WERI-Rb-1 (cell line): ENCODE measurements around the gene AREL1.

Experiments
- DNase-seq: peaks from one replicate; pipeline ENCODE4 v3.0.0-alpha.2; 2020
- H3K27ac ChIP-seq: fragments of 250-450 bp; sonication (Bioruptor Pico); 2 replicates; pipeline ENCODE4 v1.5.1; 2020; ENCODE audit warnings: mild to moderate bottlenecking, moderate library complexity
- H3K27me3 ChIP-seq: fragments of 250-450 bp; sonication (Bioruptor Pico); 2 replicates; pipeline ENCODE4 v1.5.1; 2021; ENCODE audit warnings: mild to moderate bottlenecking, low read depth, moderate library complexity; ENCODE audit not compliant: insufficient read depth, severe bottlenecking
- H3K36me3 ChIP-seq: fragments of 250-450 bp; sonication (Bioruptor Pico); 2 replicates; pipeline ENCODE4 v1.5.1; 2020; ENCODE audit warnings: mild to moderate bottlenecking, moderate library complexity
- H3K4me3 ChIP-seq: 2 replicates; pipeline ENCODE4 v1.5.1; 2011; ENCODE audit warnings: low read depth, mild to moderate bottlenecking, control low read depth, low read length
- H3K9me3 ChIP-seq: fragments of 250-450 bp; sonication (Bioruptor Pico); 2 replicates; pipeline ENCODE4 v1.5.1; 2021; ENCODE audit warnings: mild to moderate bottlenecking, moderate library complexity; ENCODE audit not compliant: severe bottlenecking
- TF ChIP-seq, protein P1 (sequence below): IDR thresholded peaks from 2 replicates; pipeline ENCODE4 v1.5.1; 2011; ENCODE audit warnings: low read depth, mild to moderate bottlenecking, control low read depth, inconsistent platforms, low read length

AREL1 gene

DNA sequence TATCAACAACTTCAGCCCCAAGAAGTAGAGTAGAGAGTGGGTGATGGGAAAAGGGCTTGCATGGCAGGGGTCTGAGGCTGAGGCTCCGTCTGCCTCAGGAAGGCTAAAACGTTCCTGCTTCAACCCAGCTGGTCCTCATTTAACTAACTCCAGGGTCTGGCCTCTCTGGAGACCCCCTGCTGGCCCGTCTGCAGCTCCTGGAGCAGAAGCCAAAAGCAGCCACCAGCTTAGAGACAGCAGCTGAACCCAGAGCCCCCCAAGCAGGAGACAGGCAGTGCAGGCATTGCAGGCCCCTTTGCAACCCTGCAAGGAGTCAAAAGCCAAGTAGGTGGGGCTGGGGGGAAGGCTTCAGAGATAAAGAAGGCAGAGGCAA lies 75.7 kb downstream of the AREL1 start:
- H3K27ac ChIP-seq = peak overlapping the region; percentile 91
- TF ChIP-seq, protein P1, sequence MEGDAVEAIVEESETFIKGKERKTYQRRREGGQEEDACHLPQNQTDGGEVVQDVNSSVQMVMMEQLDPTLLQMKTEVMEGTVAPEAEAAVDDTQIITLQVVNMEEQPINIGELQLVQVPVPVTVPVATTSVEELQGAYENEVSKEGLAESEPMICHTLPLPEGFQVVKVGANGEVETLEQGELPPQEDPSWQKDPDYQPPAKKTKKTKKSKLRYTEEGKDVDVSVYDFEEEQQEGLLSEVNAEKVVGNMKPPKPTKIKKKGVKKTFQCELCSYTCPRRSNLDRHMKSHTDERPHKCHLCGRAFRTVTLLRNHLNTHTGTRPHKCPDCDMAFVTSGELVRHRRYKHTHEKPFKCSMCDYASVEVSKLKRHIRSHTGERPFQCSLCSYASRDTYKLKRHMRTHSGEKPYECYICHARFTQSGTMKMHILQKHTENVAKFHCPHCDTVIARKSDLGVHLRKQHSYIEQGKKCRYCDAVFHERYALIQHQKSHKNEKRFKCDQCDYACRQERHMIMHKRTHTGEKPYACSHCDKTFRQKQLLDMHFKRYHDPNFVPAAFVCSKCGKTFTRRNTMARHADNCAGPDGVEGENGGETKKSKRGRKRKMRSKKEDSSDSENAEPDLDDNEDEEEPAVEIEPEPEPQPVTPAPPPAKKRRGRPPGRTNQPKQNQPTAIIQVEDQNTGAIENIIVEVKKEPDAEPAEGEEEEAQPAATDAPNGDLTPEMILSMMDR = 0 out of 2 replicates have a peak, but pooled peaks have one; percentile 2

DNA sequence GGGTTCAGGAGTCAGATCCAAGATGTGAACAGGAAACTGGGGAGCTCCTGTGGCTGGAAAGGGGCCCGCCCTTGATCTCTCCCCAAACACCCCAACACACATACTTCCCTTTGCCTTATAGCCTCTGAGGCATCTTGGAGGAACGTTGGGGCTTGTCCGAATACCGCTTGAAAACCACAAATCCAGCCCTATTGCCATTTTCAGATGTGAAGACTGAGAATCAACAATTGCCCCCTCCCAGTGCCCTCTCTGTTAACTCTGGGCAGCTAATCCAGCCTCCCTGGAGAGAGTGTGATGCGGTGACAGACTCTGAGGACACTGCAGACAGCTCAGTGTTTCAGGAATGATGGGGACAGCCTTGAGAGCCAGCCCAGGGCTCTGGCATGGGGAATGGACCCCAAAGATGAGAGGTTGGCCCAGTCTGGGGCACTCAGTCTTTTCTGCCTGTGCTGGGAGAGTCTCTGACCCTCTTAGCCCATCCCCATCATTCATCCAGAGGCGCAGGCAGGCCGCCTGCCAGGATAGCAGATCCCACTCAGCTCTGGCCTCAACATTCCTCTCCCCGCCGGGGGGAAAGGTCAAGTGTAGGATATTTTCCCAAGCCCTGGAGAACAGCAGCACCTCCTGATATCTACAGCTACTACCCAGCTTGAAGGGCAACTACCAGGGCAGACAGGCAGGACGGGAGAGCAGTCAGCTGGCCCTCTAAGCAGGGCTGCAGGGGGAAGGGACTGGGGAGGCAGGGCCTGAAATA lies 76.3 kb downstream of the AREL1 start:
- Histone ChIP-seq H3K27ac (peak overlapping the region; percentile 91), H3K9me3 (no peaks in the 10 kb centered on the region), H3K4me3 (no peak overlapping the region), H3K27me3 (no peaks in the 10 kb centered on the region), H3K36me3 (no peaks in the 10 kb centered on the region)
- no peak for DNase-seq
- TF ChIP-seq, protein P1 = no peak

More for the DNA sequence above, 75.7 kb downstream of the AREL1 start:
- Histone ChIP-seq H3K9me3 (no peaks in the 10 kb centered on the region), H3K27me3 (no peaks in the 10 kb centered on the region), H3K36me3 (no peaks in the 10 kb centered on the region), H3K4me3 (no peak overlapping the region)
- DNase-seq = peak; percentile 57

DNA sequence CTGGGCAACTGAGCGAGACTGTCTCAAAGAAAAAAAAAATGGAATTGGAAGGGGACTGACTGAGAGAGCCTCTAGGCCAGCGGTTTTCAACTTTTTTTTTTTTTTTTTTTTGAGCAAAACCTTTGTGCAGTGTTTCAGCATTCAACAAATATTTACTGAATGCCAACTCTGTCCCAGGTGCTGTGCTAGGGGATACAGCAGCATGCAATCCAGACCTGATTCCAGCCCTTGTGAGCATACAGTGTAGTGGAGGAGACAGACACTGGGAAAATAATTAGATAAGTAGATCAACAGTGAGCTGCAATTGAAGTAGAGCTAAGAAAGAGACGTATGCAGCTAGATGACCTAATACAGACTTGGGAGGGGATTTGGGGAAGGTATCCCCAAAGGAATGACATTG lies 77.0 kb downstream of the AREL1 start:
- Histone ChIP-seq H3K27me3 (no peaks in the 10 kb centered on the region), H3K4me3 (no peak overlapping the region), H3K27ac (peak overlapping the region; percentile 91), H3K9me3 (no peaks in the 10 kb centered on the region), H3K36me3 (no peaks in the 10 kb centered on the region)
- DNase-seq = no peak
- TF ChIP-seq, protein P1 = no peak

DNA sequence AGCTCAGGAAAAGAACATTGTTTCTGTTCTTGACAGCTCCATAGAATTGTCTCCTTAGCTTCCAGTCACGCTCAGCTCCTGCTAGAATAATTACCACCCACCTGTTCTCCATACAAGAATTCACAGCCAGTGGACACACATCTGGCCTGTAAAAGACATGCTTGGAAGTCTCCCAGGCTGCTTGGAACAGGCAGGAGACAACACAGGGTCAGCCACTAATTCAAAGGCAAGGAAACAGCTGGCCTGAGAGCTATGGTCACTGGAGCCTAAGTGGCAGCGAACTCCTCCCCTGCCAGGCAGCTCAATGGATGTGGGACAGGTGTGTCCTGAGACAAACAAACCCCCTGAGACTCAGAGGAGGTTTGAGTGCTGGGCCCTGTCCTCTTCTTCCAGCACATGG lies 77.9 kb downstream of the AREL1 start:
- TF ChIP-seq, protein P1 = no peak
- Histone ChIP-seq H3K9me3 (no peaks in the 10 kb centered on the region), H3K27ac (peak overlapping the region; percentile 91), H3K4me3 (no peak overlapping the region), H3K36me3 (no peaks in the 10 kb centered on the region), H3K27me3 (no peaks in the 10 kb centered on the region)
- DNase-seq = no peak

DNA sequence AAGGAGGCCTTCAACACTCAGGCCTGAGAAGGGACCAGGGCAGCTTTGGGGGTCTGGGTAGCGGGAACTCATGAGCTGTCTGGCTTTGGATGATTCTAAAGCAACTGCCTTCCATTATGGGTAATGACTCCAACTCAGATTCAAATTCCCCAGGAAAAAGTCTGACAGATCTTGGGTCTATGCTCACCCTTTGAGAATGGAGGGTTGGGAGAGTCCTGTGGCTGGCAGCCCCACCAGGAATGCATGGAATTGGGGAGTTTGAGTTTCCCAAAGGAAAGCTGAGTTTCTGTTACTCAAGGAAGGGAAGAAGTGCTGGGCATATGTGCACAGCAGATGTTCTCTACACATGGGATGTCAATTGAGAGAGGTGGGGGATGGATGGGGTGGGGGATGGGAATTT lies 78.4 kb downstream of the AREL1 start:
- H3K9me3 ChIP-seq = no peaks in the 10 kb centered on the region
- H3K36me3 ChIP-seq = no peaks in the 10 kb centered on the region
- TF ChIP-seq, protein P1 = no peak
- no peaks in the 10 kb centered on the region for H3K27me3 ChIP-seq
- H3K27ac ChIP-seq = peak overlapping the region; percentile 91
- DNase-seq = no peak
- H3K4me3 ChIP-seq = no peak overlapping the region
